HG03095 (cell line): ENCODE data around the gene PTPDC1.

Experiments used
- ATAC-seq: cut with Tn5 transposase; IDR thresholded peaks from one replicate; pipeline ENCODE4 v1.9.1; 2021; ENCODE audit warnings: moderate library complexity; ENCODE audit not compliant: unreplicated experiment

The PTPDC1 gene

DNA sequence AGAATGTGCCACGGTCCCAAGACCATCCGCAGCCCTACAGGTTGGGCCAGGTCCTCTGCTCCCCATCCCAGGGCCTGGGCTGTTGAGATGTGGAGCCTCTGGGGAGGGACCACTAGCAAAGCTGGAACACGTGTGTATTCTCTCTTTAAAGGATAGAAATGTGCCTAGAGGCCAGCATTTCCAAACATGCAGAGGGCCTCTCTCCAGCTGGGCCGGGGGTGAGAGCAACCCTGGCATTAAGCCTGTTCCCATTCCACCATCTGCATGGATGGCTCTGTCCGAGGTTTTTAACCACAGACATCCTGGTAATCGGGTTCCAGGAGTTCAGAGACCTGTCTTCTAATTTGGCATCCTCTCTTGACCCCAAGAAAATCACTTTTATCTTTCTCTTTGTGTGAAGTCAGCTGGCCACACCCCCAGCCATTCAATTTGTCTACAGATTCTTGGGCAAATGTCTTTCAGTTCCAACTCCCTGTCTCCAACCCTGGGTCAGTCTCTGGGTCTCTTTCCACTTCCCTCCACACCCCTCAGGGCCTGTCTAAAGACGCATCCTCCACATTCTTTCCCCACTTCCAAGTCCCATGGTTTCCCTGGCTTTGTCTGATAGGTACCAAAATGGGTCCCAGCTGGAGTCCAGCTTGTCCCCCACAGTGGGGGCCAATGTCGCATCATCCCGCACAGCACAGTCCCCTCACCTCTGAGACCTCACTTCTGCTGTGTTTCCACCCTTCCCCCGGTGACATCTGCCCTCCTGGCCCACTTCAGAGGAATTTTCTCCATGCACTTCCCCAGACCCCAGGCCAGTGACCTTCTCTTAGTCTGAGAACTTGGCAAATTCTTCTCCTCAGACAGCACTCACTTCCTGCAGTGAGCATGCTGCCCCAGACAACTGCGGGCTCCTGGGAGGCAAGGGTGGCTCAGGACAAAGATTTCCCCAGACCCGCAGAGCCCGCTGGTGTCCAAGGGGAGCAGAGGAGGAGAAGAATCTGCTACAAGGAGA, 56.8 kb downstream of the PTPDC1 start:
- no peak for ATAC-seq

DNA sequence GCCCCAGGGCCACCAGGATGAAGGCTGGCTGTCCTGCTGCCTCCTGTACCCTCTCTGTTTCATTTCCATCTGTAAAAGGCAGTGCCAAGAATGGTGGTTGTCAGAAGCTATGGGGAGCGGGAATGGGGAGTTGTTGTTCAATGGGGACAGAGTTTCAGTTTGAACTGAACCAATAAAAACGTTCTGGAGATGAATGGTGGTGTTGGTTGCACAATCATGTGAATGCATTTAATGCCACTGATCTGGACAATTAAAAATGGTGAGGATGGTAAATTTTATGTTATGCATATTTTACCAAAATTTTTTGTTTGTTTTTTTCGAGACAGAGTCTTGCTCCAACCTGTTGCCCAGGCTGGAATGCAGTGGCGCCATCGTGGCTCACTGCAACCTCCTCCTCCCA, 58.1 kb downstream of the PTPDC1 start:
- no peak for ATAC-seq

DNA sequence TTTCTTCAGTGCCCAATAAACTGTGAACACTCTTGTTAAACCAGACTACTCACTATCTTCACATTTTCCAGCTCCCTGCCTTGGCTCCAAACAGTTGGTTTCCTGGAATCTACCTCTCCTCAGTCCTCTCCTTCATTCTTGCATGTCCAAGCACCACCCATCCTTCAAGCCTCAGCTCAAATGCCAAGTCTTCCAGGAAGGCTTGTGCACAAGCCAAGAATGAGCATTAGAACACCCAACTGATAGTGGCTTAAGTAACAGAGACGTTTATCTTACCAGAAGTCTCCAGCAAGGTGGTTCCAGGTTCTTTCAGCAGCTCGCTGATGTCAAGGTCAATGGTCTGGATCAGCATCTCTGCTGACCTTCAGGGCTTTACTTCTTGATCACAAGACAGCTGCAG, 60.1 kb downstream of the PTPDC1 start:
- ATAC-seq = no peak

DNA sequence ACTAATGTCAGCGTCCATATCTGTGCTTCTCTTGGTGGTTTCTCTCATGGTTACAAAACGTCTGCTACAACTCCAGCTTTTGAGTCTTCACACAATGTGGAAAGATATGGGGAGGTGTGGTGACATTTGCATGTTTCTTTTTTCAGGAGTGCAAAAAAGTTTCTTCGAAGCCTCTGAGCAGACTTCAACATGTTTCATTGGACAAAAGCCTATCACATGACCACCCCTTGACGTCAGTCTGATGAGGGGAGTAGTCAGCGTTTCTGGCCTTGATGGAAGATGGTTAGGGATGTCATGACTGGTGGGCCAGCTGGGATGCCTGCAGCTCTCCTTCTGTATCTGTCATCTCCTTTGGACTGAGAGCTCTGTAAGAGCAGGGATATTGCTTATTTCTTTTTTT, 61.4 kb downstream of the PTPDC1 start:
- ATAC-seq = no peak

DNA sequence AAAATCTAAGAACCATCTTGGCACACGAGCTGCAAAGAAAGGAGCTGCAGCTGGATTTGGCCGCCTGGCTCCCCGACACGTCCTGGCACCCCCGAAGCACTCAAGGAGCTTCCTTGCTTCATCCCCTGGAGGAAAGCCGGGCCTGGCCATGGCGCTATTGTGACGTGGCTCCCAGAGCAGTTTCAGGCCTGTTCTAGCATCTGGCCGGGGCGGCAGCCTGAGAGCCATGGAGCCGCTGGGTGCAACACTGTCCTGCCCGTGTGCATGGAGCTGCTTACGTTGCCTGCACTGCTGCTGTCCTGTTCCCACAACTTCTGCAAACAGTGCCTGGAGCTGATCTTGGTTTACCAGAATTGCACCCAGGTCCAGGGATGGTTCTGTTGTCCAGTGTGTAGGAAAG, 63.5 kb downstream of the PTPDC1 start:
- no peak for ATAC-seq

DNA sequence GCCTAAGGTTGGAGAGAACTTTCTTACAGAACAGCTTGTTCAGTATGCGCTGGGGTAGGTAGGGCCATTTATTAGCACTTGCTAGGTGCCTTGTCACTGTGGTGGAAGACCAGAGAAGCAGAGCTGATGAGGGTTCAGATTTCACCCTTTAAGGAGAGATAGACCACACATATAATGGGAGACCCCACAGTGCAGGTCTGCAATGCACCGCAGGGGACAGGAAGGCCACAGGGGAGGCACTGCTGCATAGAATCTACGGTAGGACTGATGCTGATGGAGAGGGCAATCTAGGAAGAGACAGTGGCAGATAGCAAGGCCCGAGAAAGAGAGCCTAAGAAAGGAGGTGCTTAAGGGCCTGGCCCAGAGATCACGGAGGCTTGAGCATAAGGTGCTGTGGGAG, 64.2 kb downstream of the PTPDC1 start:
- ATAC-seq = no peak

DNA sequence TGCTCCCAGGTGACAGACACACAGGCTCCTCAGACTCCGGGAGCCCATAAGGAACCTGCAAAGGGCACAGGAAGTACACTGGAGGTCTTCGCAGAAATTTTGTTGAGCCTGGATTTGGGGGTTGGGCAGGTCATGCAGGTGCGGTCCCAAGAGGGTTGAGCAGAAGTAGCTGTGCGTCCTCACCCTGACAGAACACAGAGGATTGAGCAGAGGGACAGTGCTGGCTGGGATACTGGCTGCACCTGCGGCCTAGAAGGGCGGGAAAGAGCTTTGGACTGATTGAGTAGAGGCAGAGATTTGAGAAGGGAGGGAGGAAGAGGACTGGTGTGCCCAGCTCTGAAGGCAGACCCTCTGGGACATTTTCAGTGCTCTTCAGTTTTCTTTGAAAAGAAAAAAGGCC, 65.4 kb downstream of the PTPDC1 start:
- no peak for ATAC-seq

DNA sequence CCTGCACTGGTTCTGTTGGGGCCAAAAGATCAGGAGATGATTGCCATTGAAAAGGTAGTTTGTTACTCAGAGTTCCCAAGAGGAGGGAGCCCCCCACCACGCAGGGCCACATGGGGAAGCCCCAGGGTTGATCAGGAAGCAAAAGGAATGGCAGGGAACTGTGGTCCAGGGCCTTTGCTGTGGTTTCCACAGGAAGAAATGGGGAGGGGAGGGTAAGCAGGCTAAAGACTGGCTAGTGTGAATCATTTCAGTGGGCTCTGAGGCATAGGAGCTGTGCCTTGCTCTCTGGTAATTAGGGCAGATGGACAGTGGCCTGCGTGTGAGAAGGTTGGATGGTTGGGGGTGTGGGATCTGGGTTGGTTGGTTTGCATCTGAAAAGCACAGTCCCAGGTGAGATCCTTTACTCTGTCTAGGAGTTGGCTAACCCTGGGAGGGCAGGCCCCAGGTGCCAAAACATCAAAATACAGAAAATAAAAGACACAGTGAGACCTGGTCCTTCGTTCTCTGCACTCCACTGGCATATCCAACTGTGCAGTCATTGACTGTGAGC, 66.1 kb downstream of the PTPDC1 start:
- no peak for ATAC-seq

DNA sequence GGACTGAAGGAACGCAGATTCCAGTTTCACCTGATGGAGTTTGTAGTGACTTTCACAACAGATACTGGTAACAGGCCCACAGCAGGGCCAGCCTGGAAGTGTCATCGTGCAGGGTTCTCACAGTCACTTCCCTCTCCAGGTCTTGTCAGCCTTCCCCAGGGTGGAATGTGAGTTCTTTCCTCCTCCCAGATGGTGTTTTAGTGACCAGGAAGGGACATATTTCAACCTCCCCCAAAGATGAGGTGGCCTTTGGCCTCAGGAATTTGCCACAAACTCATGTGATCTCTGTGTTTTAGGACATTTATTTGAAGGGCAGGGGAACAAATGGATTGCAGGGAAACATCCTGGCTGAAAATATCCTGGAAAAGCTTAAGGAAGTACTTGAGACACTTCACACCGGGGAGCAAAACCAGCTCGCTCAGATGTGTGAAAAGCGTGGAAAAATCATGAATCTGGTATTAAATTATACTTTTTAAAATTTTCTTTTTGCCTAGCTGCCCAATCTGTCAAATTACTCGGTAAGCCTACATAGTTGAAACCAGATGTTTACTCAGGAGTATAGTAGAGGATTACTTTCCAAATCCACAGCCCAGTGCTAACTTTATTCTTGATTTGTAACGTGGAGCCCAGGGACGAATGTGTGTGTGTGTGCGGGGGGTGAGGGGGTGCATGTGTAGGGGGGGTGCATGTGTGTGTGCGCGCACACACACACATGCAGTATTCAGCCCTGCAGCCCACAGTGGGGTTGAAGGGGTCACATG, 66.8 kb downstream of the PTPDC1 start:
- no peak for ATAC-seq

DNA sequence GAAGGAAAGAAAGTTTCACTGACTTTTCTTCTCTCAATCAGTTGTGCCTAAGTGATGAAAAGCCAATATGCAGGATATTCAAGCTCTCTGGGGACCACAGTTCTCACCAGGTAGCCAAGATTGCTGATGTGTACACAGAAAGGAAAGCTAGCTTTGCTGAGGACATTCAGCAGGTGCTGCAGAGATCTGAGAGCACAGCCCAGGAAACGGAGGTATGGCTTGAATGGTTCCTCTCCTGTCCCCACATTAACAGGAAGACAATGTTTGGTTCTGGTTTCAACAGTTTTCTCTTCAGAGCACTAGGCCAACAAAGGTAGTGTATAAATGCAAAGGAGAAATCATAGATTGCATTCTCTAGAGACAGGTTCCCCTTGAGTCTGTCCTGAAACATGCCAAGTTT, 69.6 kb downstream of the PTPDC1 start:
- ATAC-seq = no peak

DNA sequence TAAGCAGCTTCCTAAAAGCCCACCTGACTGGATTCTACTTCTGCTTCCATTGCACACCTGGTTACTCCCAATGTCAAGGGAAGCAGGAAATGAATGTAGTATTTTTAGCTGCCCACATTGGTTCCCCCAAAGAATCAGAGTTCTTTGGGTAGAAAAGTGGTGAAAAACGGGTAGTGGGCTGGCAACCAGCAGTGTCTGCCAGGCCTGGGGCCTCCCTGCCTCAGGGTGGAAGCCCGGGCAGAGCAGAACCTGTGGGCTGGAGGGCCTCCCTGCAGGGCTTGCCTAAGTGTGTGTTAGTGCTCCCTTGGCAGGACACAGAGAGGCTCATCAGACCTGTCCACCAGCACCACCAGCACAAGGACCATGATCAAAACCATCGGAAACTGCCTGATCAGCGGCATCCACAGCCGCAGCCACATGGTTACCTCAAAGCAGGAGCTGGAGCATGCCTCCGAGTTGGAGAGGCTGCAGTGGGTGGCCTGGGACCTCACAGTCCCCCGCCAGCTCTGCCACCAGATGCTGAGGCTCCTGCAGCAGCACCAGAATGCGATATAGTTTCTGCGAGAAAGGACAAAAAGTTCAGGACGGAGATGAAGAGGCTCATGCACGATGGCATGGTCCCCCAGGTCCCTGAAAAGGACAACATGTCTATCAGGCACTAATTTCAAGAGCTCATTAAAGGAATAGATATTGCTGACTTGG, 72.2 kb downstream of the PTPDC1 start:
- ATAC-seq = no peak

DNA sequence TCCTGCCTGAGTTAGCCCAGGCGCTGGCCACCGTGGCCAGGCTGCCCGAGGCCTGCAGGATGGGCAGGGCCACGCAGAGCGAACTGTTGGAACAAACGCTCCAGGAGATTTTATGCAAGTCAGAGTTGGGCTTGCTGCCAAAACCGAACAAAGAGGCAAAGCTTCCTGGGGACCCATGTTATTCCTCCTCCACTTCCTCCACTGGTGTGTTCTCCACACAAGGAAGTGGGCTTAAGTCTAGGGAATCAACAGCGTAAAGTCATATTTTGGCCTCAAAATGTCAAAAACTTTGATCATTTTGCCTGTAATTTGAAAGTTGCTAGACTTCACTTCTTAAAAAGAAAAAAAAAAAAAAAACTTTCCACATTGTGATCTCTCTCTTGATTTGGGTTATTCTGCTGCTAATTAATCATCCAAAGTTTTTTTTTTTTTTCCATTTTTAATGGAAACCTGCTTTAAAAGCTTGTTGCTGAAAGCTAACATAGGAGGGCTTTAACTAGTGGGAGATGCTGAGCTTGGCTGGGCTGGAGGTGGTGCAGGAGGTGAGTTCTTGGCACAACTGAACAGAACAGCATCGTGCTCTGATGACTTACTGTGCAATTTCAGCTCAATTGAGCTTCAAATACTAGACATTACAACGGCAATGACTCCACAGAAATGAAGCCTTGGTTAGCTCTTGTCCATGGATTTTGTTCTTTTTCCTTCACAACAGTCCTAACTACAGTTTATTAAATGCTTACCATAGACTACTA, 73.0 kb downstream of the PTPDC1 start:
- ATAC-seq = no peak
